HEK293 (cell line): ENCODE results near the gene ABCA7.

Source experiments
- BCL11B ChIP-seq: fragments of 450-650 bp; formaldehyde crosslinking; IDR thresholded peaks from 2 replicates; pipeline ENCODE4 v1.5.1; 2016; ENCODE audit warnings: low read depth, missing biosample characterization, missing genetic modification characterization
- CTCF ChIP-seq: fragments of 450-650 bp; formaldehyde crosslinking; IDR thresholded peaks from 2 replicates; pipeline ENCODE4 v1.5.1; 2016; ENCODE audit warnings: missing biosample characterization, missing genetic modification characterization
- EGR2 ChIP-seq: fragments of 450-650 bp; formaldehyde crosslinking; IDR thresholded peaks from 2 replicates; pipeline ENCODE4 v1.5.1; 2016; ENCODE audit warnings: low read depth, missing biosample characterization, missing genetic modification characterization
- GLIS1 ChIP-seq: fragments of 450-650 bp; formaldehyde crosslinking; IDR thresholded peaks from 2 replicates; pipeline ENCODE4 v1.5.1; 2016; ENCODE audit warnings: missing biosample characterization, missing genetic modification characterization
- GLIS2 ChIP-seq: fragments of 450-650 bp; formaldehyde crosslinking; IDR thresholded peaks from 2 replicates; pipeline ENCODE4 v1.5.1; 2016; ENCODE audit warnings: missing biosample characterization, missing genetic modification characterization
- KLF10 ChIP-seq: fragments of 450-650 bp; IDR thresholded peaks from 2 replicates; pipeline ENCODE4 v1.5.1; 2018; ENCODE audit warnings: missing biosample characterization, mild to moderate bottlenecking, missing genetic modification characterization
- KLF16 ChIP-seq: fragments of 450-650 bp; formaldehyde crosslinking; IDR thresholded peaks from 2 replicates; pipeline ENCODE4 v1.5.1; 2017; ENCODE audit warnings: missing biosample characterization, missing genetic modification characterization
- KLF17 ChIP-seq: fragments of 450-650 bp; formaldehyde crosslinking; IDR thresholded peaks from 2 replicates; pipeline ENCODE4 v1.5.1; 2016; ENCODE audit warnings: missing biosample characterization, missing genetic modification characterization
- KLF8 ChIP-seq: fragments of 450-650 bp; formaldehyde crosslinking; IDR thresholded peaks from 2 replicates; pipeline ENCODE4 v1.5.1; 2016; ENCODE audit warnings: missing biosample characterization, missing genetic modification characterization
- PRDM4 ChIP-seq: fragments of 450-650 bp; formaldehyde crosslinking; IDR thresholded peaks from 2 replicates; pipeline ENCODE4 v1.5.1; 2017; ENCODE audit warnings: missing biosample characterization, missing genetic modification characterization
- ZBTB48 ChIP-seq: fragments of 450-650 bp; formaldehyde crosslinking; IDR thresholded peaks from 2 replicates; pipeline ENCODE4 v1.5.1; 2016; ENCODE audit warnings: missing biosample characterization, missing genetic modification characterization
- ZBTB8A ChIP-seq: fragments of 450-650 bp; formaldehyde crosslinking; IDR thresholded peaks from 2 replicates; pipeline ENCODE4 v1.5.1; 2016; ENCODE audit warnings: missing biosample characterization, missing genetic modification characterization
- ZEB2 ChIP-seq: fragments of 450-650 bp; formaldehyde crosslinking; IDR thresholded peaks from 2 replicates; pipeline ENCODE4 v1.5.1; 2016; ENCODE audit warnings: missing biosample characterization, missing genetic modification characterization
- ZIC2 ChIP-seq: fragments of 450-650 bp; formaldehyde crosslinking; IDR thresholded peaks from 2 replicates; pipeline ENCODE4 v1.5.1; 2016; ENCODE audit warnings: missing biosample characterization, missing genetic modification characterization
- ZNF2 ChIP-seq: fragments of 450-650 bp; formaldehyde crosslinking; IDR thresholded peaks from 2 replicates; pipeline ENCODE4 v1.5.1; 2016; ENCODE audit warnings: missing biosample characterization, missing genetic modification characterization
- ZNF24 ChIP-seq: fragments of 450-650 bp; formaldehyde crosslinking; IDR thresholded peaks from 2 replicates; pipeline ENCODE4 v1.5.1; 2016; ENCODE audit warnings: missing biosample characterization, missing genetic modification characterization
- ZNF248 ChIP-seq: fragments of 450-650 bp; formaldehyde crosslinking; IDR thresholded peaks from 2 replicates; pipeline ENCODE4 v1.5.1; 2017; ENCODE audit warnings: missing biosample characterization, missing genetic modification characterization
- ZNF324 ChIP-seq: fragments of 450-650 bp; formaldehyde crosslinking; IDR thresholded peaks from 2 replicates; pipeline ENCODE4 v1.5.1; 2016; ENCODE audit warnings: missing biosample characterization, missing genetic modification characterization
- ZNF398 ChIP-seq: fragments of 450-650 bp; formaldehyde crosslinking; IDR thresholded peaks from 2 replicates; pipeline ENCODE4 v1.5.1; 2017; ENCODE audit warnings: missing biosample characterization, missing genetic modification characterization
- ZNF629 ChIP-seq: fragments of 450-650 bp; formaldehyde crosslinking; IDR thresholded peaks from 2 replicates; pipeline ENCODE4 v1.5.1; 2017; ENCODE audit warnings: missing biosample characterization, missing genetic modification characterization
- ZNF654 ChIP-seq: fragments of 450-650 bp; formaldehyde crosslinking; IDR thresholded peaks from 2 replicates; pipeline ENCODE4 v1.5.1; 2016; ENCODE audit warnings: low read depth, missing biosample characterization, missing genetic modification characterization
- ZNF660 ChIP-seq: fragments of 450-650 bp; IDR thresholded peaks from 2 replicates; pipeline ENCODE4 v1.5.1; 2018; ENCODE audit warnings: missing biosample characterization, mild to moderate bottlenecking, missing genetic modification characterization
- ZNF843 ChIP-seq: fragments of 450-650 bp; formaldehyde crosslinking; IDR thresholded peaks from 2 replicates; pipeline ENCODE4 v1.5.1; 2016; ENCODE audit warnings: missing biosample characterization, missing genetic modification characterization
- ZSCAN30 ChIP-seq: fragments of 450-650 bp; IDR thresholded peaks from 2 replicates; pipeline ENCODE4 v1.5.1; 2018; ENCODE audit warnings: missing biosample characterization, mild to moderate bottlenecking, missing genetic modification characterization, moderate library complexity
- TF ChIP-seq, protein P1 (sequence below): fragments of 450-650 bp; formaldehyde crosslinking; conservative IDR thresholded peaks from 2 replicates; pipeline ENCODE4 v1.5.1; 2016; ENCODE audit warnings: low read depth, missing biosample characterization, missing genetic modification characterization
- TF ChIP-seq, protein P2 (sequence below): fragments of 450-650 bp; formaldehyde crosslinking; IDR thresholded peaks from 2 replicates; pipeline ENCODE4 v1.5.1; 2016; ENCODE audit warnings: missing biosample characterization, missing genetic modification characterization

The ABCA7 gene

DNA sequence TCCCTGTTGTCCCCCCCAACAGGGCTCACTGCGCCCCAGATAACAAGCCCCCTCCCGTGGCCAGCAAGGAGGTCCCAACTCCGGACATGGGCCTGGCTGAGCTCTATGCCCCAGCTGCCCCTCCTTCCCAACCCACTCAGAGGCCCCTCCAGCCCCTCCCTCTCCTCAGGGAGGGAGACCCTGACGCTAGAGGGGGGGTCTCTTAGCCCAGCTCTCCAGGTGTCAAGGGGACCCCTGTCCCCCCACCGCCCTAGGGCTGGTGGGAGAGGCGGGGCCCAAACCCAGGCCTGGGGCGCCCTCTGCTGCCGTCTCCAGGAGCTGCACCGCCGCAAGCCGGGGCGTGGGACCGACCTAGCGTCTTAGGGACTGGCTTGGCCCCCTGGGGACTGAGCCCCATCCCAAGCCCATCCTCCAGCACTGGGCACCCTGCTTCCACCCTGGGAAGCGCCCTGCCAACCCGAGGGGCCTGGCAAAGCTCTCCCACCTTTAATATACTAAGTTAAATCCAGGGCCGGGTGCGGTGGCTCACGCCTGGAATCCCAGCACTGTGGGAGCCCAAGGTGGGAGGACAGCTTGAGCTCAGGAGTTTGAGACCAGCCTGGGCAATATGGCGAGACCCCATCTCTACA lies 38.3 kb upstream of the ABCA7 start (continued):
- TF ChIP-seq GLIS1 (tag by site-specific recombination) (peak; percentile 91), ZBTB8A (tag by site-specific recombination) (peak; percentile 71), ZEB2 (tag by site-specific recombination) (peak; percentile 78), ZSCAN30 (tag by site-specific recombination) (peak; percentile 75), KLF17 (tag by site-specific recombination) (peak; percentile 65), PRDM4 (tag by site-specific recombination) (0 out of 2 replicates have a peak, but pooled peaks have one; percentile 9), KLF10 (0 out of 2 replicates have a peak, but pooled peaks have one; percentile 13), ZNF2 (tag by site-specific recombination) (peak; percentile 56; the same call in 1 of the 2 replicates), ZBTB48 (tag by site-specific recombination) (peak; percentile 91), ZNF24 (tag by site-specific recombination) (0 out of 2 replicates have a peak, but pooled peaks have one; percentile 21), BCL11B (peak; percentile 70; the same call in 1 of the 2 replicates), ZNF248 (tag by site-specific recombination) (no peak), ZIC2 (tag by site-specific recombination) (peak; percentile 56), KLF16 (peak; percentile 44; the same call in 1 of the 2 replicates), KLF8 (tag by site-specific recombination) (peak; percentile 76; the same call in 1 of the 2 replicates), ZNF843 (tag by site-specific recombination) (no peak), CTCF (tag by site-specific recombination) (peak; percentile 96), GLIS2 (tag by site-specific recombination) (peak; percentile 90), ZNF398 (tag by site-specific recombination) (peak; percentile 98), EGR2 (0 out of 2 replicates have a peak, but pooled peaks have one; percentile 14), ZNF324 (tag by site-specific recombination) (0 out of 2 replicates have a peak, but pooled peaks have one; percentile 48), ZNF654 (tag by site-specific recombination) (peak; percentile 89), ZNF660 (tag by site-specific recombination) (peak; percentile 59), ZNF629 (peak; percentile 26; the same call in 1 of the 2 replicates)
- TF ChIP-seq, protein P1, sequence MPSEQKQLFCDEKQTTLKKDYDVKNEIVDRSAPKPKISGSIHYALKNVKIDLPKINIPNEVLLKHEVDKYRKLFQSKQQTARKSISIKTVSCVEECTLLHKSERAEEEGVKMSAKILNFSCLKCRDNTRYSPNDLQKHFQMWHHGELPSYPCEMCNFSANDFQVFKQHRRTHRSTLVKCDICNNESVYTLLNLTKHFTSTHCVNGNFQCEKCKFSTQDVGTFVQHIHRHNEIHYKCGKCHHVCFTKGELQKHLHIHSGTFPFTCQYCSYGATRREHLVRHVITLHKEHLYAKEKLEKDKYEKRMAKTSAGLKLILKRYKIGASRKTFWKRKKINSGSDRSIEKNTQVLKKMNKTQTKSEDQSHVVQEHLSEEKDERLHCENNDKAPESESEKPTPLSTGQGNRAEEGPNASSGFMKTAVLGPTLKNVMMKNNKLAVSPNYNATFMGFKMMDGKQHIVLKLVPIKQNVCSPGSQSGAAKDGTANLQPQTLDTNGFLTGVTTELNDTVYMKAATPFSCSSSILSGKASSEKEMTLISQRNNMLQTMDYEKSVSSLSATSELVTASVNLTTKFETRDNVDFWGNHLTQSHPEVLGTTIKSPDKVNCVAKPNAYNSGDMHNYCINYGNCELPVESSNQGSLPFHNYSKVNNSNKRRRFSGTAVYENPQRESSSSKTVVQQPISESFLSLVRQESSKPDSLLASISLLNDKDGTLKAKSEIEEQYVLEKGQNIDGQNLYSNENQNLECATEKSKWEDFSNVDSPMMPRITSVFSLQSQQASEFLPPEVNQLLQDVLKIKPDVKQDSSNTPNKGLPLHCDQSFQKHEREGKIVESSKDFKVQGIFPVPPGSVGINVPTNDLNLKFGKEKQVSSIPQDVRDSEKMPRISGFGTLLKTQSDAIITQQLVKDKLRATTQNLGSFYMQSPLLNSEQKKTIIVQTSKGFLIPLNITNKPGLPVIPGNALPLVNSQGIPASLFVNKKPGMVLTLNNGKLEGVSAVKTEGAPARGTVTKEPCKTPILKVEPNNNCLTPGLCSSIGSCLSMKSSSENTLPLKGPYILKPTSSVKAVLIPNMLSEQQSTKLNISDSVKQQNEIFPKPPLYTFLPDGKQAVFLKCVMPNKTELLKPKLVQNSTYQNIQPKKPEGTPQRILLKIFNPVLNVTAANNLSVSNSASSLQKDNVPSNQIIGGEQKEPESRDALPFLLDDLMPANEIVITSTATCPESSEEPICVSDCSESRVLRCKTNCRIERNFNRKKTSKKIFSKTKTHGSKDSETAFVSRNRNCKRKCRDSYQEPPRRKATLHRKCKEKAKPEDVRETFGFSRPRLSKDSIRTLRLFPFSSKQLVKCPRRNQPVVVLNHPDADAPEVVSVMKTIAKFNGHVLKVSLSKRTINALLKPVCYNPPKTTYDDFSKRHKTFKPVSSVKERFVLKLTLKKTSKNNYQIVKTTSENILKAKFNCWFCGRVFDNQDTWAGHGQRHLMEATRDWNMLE (tag by site-specific recombination) = no peak
- TF ChIP-seq, protein P2, sequence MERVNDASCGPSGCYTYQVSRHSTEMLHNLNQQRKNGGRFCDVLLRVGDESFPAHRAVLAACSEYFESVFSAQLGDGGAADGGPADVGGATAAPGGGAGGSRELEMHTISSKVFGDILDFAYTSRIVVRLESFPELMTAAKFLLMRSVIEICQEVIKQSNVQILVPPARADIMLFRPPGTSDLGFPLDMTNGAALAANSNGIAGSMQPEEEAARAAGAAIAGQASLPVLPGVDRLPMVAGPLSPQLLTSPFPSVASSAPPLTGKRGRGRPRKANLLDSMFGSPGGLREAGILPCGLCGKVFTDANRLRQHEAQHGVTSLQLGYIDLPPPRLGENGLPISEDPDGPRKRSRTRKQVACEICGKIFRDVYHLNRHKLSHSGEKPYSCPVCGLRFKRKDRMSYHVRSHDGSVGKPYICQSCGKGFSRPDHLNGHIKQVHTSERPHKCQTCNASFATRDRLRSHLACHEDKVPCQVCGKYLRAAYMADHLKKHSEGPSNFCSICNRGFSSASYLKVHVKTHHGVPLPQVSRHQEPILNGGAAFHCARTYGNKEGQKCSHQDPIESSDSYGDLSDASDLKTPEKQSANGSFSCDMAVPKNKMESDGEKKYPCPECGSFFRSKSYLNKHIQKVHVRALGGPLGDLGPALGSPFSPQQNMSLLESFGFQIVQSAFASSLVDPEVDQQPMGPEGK = peak; percentile 99
